ENCODE measurements around the gene TSHZ2. TPM values are rescaled to one million over a fixed set of nuclear protein-coding genes. Genes with fewer than 3 reads are reported as not detected.

TSHZ2 gene
- total and polyA plus RNA-seq, 2 experiments from 2014 or later: 1.1 to 5.2 TPM

GRCh38 chr20:53345536-53346334, 373.6 kb downstream of the TSHZ2 start:
- Histone ChIP-seq H3K4me3 (no peak overlapping the region), H3K27ac (no peak overlapping the region), H2AFZ (no peak overlapping the region), H3K9me3 (ENCODE audit: low read depth) (no peaks in the 10 kb centered on the region), H3K27me3 (no peaks in the 10 kb centered on the region), H4K20me1 (ENCODE audit: insufficient read depth, poor library complexity, severe bottlenecking) (no peaks in the 10 kb centered on the region), H3K36me3 (replicated peaks; ENCODE audit: insufficient read depth, low read depth) (no peaks in the 10 kb centered on the region), H3K79me2 (no peaks in the 10 kb centered on the region), H3K9me2 (replicated peaks; ENCODE audit: insufficient read depth) (no peaks in the 10 kb centered on the region), H3K4me1 (ENCODE audit: insufficient read depth) (no peaks in the 10 kb centered on the region), H3K4me2 (no peak overlapping the region)
- no peak for DNase-seq (ENCODE audit: low spot score)
- no peak for TF ChIP-seq CTCF (IDR thresholded peaks at IDR 0.05; ENCODE audit: poor library complexity)
- no peak for TF ChIP-seq EZH2phosphoT487 (IDR thresholded peaks at IDR 0.05; ENCODE audit: low read depth, severe bottlenecking, unreplicated experiment)
- no peak for TF ChIP-seq EZH2 (IDR thresholded peaks at IDR 0.05; ENCODE audit: borderline replicate concordance)
- WGBS (ENCODE audit: low lambda C conversion rate, missing lambda C conversion rate): 91% methylated on average over 16 of the region's 18 CpGs

GRCh38 chr20:53346335-53346648, 374.1 kb downstream of the TSHZ2 start:
- 53% methylated on average over 11 of the region's 11 CpGs for WGBS (ENCODE audit: low lambda C conversion rate, missing lambda C conversion rate)
- no peak overlapping the region for H3K27ac ChIP-seq

GRCh38 chr20:53349730-53350129, 377.6 kb downstream of the TSHZ2 start:
- Histone ChIP-seq H2AFZ (no peak overlapping the region), H3K9me3 (ENCODE audit: low read depth) (no peaks in the 10 kb centered on the region), H3K4me1 (ENCODE audit: insufficient read depth) (no peaks in the 10 kb centered on the region), H3K4me3 (no peak overlapping the region), H3K27ac (no peak overlapping the region), H3K36me3 (replicated peaks; ENCODE audit: insufficient read depth, low read depth) (no peaks in the 10 kb centered on the region), H3K9me2 (replicated peaks; ENCODE audit: insufficient read depth) (no peaks in the 10 kb centered on the region), H3K79me2 (no peaks in the 10 kb centered on the region), H3K27me3 (no peaks in the 10 kb centered on the region), H3K4me2 (no peak overlapping the region), H4K20me1 (ENCODE audit: insufficient read depth, poor library complexity, severe bottlenecking) (no peaks in the 10 kb centered on the region)
- DNase-seq (ENCODE audit: low spot score): no peak
- WGBS (ENCODE audit: low lambda C conversion rate, missing lambda C conversion rate): 92% methylated on average over 2 of the region's 2 CpGs
- TF ChIP-seq EZH2phosphoT487 (IDR thresholded peaks at IDR 0.05; ENCODE audit: low read depth, severe bottlenecking, unreplicated experiment) (no peak), EZH2 (IDR thresholded peaks at IDR 0.05; ENCODE audit: borderline replicate concordance) (no peak), CTCF (IDR thresholded peaks at IDR 0.05; ENCODE audit: poor library complexity) (no peak)

More at GRCh38 chr20:53346335-53346648, 374.1 kb downstream of the TSHZ2 start:
- DNase-seq (ENCODE audit: low spot score): no peak
- no peak for TF ChIP-seq EZH2 (IDR thresholded peaks at IDR 0.05; ENCODE audit: borderline replicate concordance)
- no peak for TF ChIP-seq EZH2phosphoT487 (IDR thresholded peaks at IDR 0.05; ENCODE audit: low read depth, severe bottlenecking, unreplicated experiment)
- no peak for TF ChIP-seq CTCF (IDR thresholded peaks at IDR 0.05; ENCODE audit: poor library complexity)
- H3K9me2 ChIP-seq (replicated peaks; ENCODE audit: insufficient read depth): no peaks in the 10 kb centered on the region
- H3K36me3 ChIP-seq (replicated peaks; ENCODE audit: insufficient read depth, low read depth): no peaks in the 10 kb centered on the region
- no peaks in the 10 kb centered on the region for H3K4me1 ChIP-seq (ENCODE audit: insufficient read depth)
- H2AFZ ChIP-seq: no peak overlapping the region
- no peak overlapping the region for H3K4me2 ChIP-seq
- H3K4me3 ChIP-seq: no peak overlapping the region
- H3K9me3 ChIP-seq (ENCODE audit: low read depth): no peaks in the 10 kb centered on the region
- H3K79me2 ChIP-seq: no peaks in the 10 kb centered on the region
- H4K20me1 ChIP-seq (ENCODE audit: insufficient read depth, poor library complexity, severe bottlenecking): no peaks in the 10 kb centered on the region
- no peaks in the 10 kb centered on the region for H3K27me3 ChIP-seq
